H9 (cell line): Measurements from ENCODE around the gene MAP1S. TPM values are rescaled to one million over a fixed set of nuclear protein-coding genes. Genes with fewer than 3 reads are reported as not detected.

Experiments
- DNase-seq: peaks from one replicate; pipeline ENCODE4 v3.0.0-alpha.2; 2017
- H2AFZ ChIP-seq: one replicate; pipeline ENCODE4 v1.6.1; 2013; ENCODE audit warnings: mild to moderate bottlenecking, low read length, control low read depth, moderate library complexity
- H2AK5ac ChIP-seq: 2 replicates; pipeline ENCODE4 v1.6.1; 2013; ENCODE audit warnings: low read length, control low read depth, mixed read lengths; ENCODE audit not compliant: insufficient read length
- H2BK120ac ChIP-seq: one replicate; pipeline ENCODE4 v1.6.1; 2013; ENCODE audit warnings: low read depth, mild to moderate bottlenecking, low read length, control low read depth, inconsistent platforms; ENCODE audit not compliant: poor library complexity, severe bottlenecking
- H2BK12ac ChIP-seq: 2 replicates; pipeline ENCODE4 v1.6.1; 2013; ENCODE audit warnings: low read length, control low read depth, mixed read lengths, low read depth; ENCODE audit not compliant: insufficient read length
- H2BK15ac ChIP-seq: 2 replicates; pipeline ENCODE4 v1.6.1; 2013; ENCODE audit warnings: low read depth, low read length, control low read depth
- H2BK20ac ChIP-seq: one replicate; pipeline ENCODE4 v1.6.1; 2013; ENCODE audit warnings: low read depth, mild to moderate bottlenecking, low read length, control low read depth, inconsistent platforms; ENCODE audit not compliant: poor library complexity, severe bottlenecking
- H2BK5ac ChIP-seq: 2 replicates; pipeline ENCODE4 v1.6.1; 2013; ENCODE audit warnings: low read length, control low read depth, mixed read lengths; ENCODE audit not compliant: insufficient read length
- H3K14ac ChIP-seq: 2 replicates; pipeline ENCODE4 v1.6.1; 2013; ENCODE audit warnings: low read length, control low read depth; ENCODE audit not compliant: insufficient read depth
- H3K18ac ChIP-seq: 2 replicates; pipeline ENCODE4 v1.6.1; 2013; ENCODE audit warnings: low read depth, mild to moderate bottlenecking, mixed read lengths, low read length, control low read depth; ENCODE audit not compliant: insufficient read length
- H3K23ac ChIP-seq: 2 replicates; pipeline ENCODE4 v1.6.1; 2013; ENCODE audit warnings: low read length, control low read depth, mixed read lengths, low read depth; ENCODE audit not compliant: insufficient read length
- H3K23me2 ChIP-seq: 2 replicates; pipeline ENCODE4 v1.6.1; 2013; ENCODE audit warnings: low read depth, mild to moderate bottlenecking, mixed read lengths, low read length, control low read depth; ENCODE audit not compliant: insufficient read length, poor library complexity, severe bottlenecking
- H3K27ac ChIP-seq: 2 replicates; pipeline ENCODE4 v1.5.1; 2013; ENCODE audit warnings: low read length, control low read depth, mixed read lengths, low read depth; ENCODE audit not compliant: insufficient read length
- H3K27me3 ChIP-seq: 2 replicates; pipeline ENCODE4 v1.6.1; 2013; ENCODE audit warnings: low read length, control low read depth, inconsistent platforms; ENCODE audit not compliant: insufficient read depth
- H3K4ac ChIP-seq: 2 replicates; pipeline ENCODE4 v1.6.1; 2013; ENCODE audit warnings: low read depth, mild to moderate bottlenecking, control low read depth, inconsistent platforms, low read length, moderate library complexity
- H3K4me1 ChIP-seq: 2 replicates; pipeline ENCODE4 v1.6.1; 2013; ENCODE audit warnings: low read length, control low read depth, inconsistent platforms; ENCODE audit not compliant: insufficient read depth
- H3K4me2 ChIP-seq: 2 replicates; pipeline ENCODE4 v1.6.1; 2013; ENCODE audit warnings: low read length, control low read depth, mixed read lengths; ENCODE audit not compliant: insufficient read length, insufficient read depth
- H3K56ac ChIP-seq: 2 replicates; pipeline ENCODE4 v1.6.1; 2013; ENCODE audit warnings: low read depth, mild to moderate bottlenecking, mixed read lengths, low read length, control low read depth; ENCODE audit not compliant: insufficient read length
- H3K79me1 ChIP-seq: 2 replicates; pipeline ENCODE4 v1.6.1; 2013; ENCODE audit warnings: low read depth, mild to moderate bottlenecking, moderate library complexity, low read length, control low read depth, inconsistent platforms; ENCODE audit not compliant: insufficient read depth, poor library complexity, severe bottlenecking
- H3K79me2 ChIP-seq: 2 replicates; pipeline ENCODE4 v1.6.1; 2013; ENCODE audit warnings: low read length, control low read depth, inconsistent platforms; ENCODE audit not compliant: insufficient read depth
- H3K9ac ChIP-seq: 2 replicates; pipeline ENCODE4 v1.6.1; 2013; ENCODE audit warnings: low read length, control low read depth, mixed read lengths; ENCODE audit not compliant: insufficient read length; ENCODE audit errors: extremely low read depth
- H3K9me3 ChIP-seq: one replicate; pipeline ENCODE4 v1.6.1; 2013; ENCODE audit warnings: low read depth, low read length, inconsistent platforms; ENCODE audit not compliant: control insufficient read depth
- H3T11ph ChIP-seq: one replicate; pipeline ENCODE4 v1.6.1; 2013; ENCODE audit warnings: mild to moderate bottlenecking, low read length, control low read depth, inconsistent platforms
- H4K20me1 ChIP-seq: one replicate; pipeline ENCODE4 v1.6.1; 2013; ENCODE audit not compliant: control insufficient read depth, insufficient read length, insufficient read depth
- H4K5ac ChIP-seq: 2 replicates; pipeline ENCODE4 v1.6.1; 2013; ENCODE audit warnings: low read depth, mild to moderate bottlenecking, mixed read lengths, low read length, control low read depth; ENCODE audit not compliant: insufficient read length
- H4K8ac ChIP-seq: replicated peaks from 2 replicates; pipeline ENCODE4 v1.6.1; 2013; ENCODE audit warnings: low read length, control low read depth, mixed read lengths, low read depth; ENCODE audit not compliant: insufficient read length
- H4K91ac ChIP-seq: 2 replicates; pipeline ENCODE4 v1.6.1; 2013; ENCODE audit warnings: low read depth, mild to moderate bottlenecking, moderate library complexity, mixed read lengths, low read length, control low read depth; ENCODE audit not compliant: insufficient read length
- H3K27ac Mint-ChIP-seq, 3 experiments: 2 replicates in 2 of 3; 3 replicates in 1 of 3; pipeline ENCODE4 v1.8.0; 2020 to 2021; ENCODE audit warnings: mixed read lengths in 3 of 3, mild to moderate bottlenecking in 1 of 3, moderate library complexity in 1 of 3
- H3K27me3 Mint-ChIP-seq: 2 replicates; pipeline ENCODE4 v1.8.0; 2021; ENCODE audit warnings: low read depth, mild to moderate bottlenecking, moderate library complexity, mixed read lengths
- H3K36me3 Mint-ChIP-seq, 3 experiments: 2 replicates in 2 of 3; 3 replicates in 1 of 3; pipeline ENCODE4 v1.8.0; 2020 to 2021; ENCODE audit warnings: low read depth in 3 of 3, mixed read lengths in 3 of 3; ENCODE audit not compliant: insufficient read depth in 1 of 3
- H3K4me1 Mint-ChIP-seq, 2 experiments: 2 replicates each; pipeline ENCODE4 v1.8.0; 2020; ENCODE audit warnings: mixed read lengths in 2 of 2
- H3K4me3 Mint-ChIP-seq, 2 experiments: 2 replicates in 1 of 2; 3 replicates in 1 of 2; pipeline ENCODE4 v1.8.0; 2020 to 2021; ENCODE audit warnings: mild to moderate bottlenecking in 2 of 2, mixed read lengths in 2 of 2, moderate library complexity in 1 of 2
- H3K9me3 Mint-ChIP-seq, 2 experiments: 2 replicates in 1 of 2; 3 replicates in 1 of 2; pipeline ENCODE4 v1.8.0; 2020; ENCODE audit warnings: mild to moderate bottlenecking in 2 of 2, mixed read lengths in 2 of 2, moderate library complexity in 1 of 2
- CTCF ChIP-seq: fragments of 200-600 bp; sonication (generic); conservative IDR thresholded peaks from 3 replicates; pipeline ENCODE4 v1.8.0; 2021; ENCODE audit warnings: antibody characterized with exemption, mild to moderate bottlenecking
- WGBS: extraction: QIAGEN DNeasy Blood & Tissue Kit; methylation state at CpG from one replicate; pipeline ENCODE4 v1.1.7; 2013; ENCODE audit warnings: missing lambda C conversion rate, low lambda C conversion rate, mixed read lengths; ENCODE audit not compliant: insufficient read length; ENCODE audit errors: extremely low coverage; 5-methylcytosine and 5-hydroxymethylcytosine counted together
- total RNA-seq: library from RNA; stranded (reverse); gene quantifications from 2 replicates; pipeline ENCODE4 v1.2.1, GENCODE V29; 2021

Gene MAP1S
- total RNA-seq, 1 experiment from 2014 or later = 160 TPM

- Histone ChIP-seq H2AK5ac (no peak overlapping the region), H3K9ac (no peak overlapping the region)
Observed at GRCh38 chr19:17757125-17757524, 37.8 kb downstream of the MAP1S start.

More at GRCh38 chr19:17757125-17757524, 37.8 kb downstream of the MAP1S start:
- H3K4me3 Mint-ChIP-seq = no peak overlapping the region
- Histone ChIP-seq H2BK15ac (no peak overlapping the region), H2BK120ac (no peak overlapping the region), H3K4me2 (no peak overlapping the region), H3K79me2 (no peaks in the 10 kb centered on the region), H3K27me3 (no peaks in the 10 kb centered on the region), H3K9me3 (no peaks in the 10 kb centered on the region), H2AFZ (no peak overlapping the region), H3K4ac (no peak overlapping the region), H3K4me1 (no peaks in the 10 kb centered on the region), H3K79me1 (no peaks in the 10 kb centered on the region), H3K23me2 (no peaks in the 10 kb centered on the region), H2BK12ac (no peak overlapping the region), H3K27ac (no peak overlapping the region), H2BK20ac (no peak overlapping the region), H3K23ac (no peak overlapping the region), H3K14ac (no peak overlapping the region), H4K8ac (no peak overlapping the region), H3K18ac (no peak overlapping the region), H3K56ac (no peak overlapping the region), H3T11ph (no peak overlapping the region), H4K91ac (no peak overlapping the region), H4K5ac (no peak overlapping the region), H2BK5ac (no peak overlapping the region), H4K20me1 (no peaks in the 10 kb centered on the region)
- peaks cover 0 to 5% (median 4%) of the 10 kb centered on the region in 3 experiments; a peak in 5 of 7 replicates for H3K36me3 Mint-ChIP-seq
- no CpG with 5 or more reads among the region's 9 CpGs for WGBS
- H3K9me3 Mint-ChIP-seq = no peaks in the 10 kb centered on the region; a peak in 1 of 5 replicates
- no peak for DNase-seq
- no peak for TF ChIP-seq CTCF
- H3K27ac Mint-ChIP-seq = no peak overlapping the region
- H3K4me1 Mint-ChIP-seq = peaks cover 8 to 27% of the 10 kb centered on the region in 2 experiments
- H3K27me3 Mint-ChIP-seq = no peaks in the 10 kb centered on the region; the same call in 1 of the 2 replicates
